H9 (cell line): ENCODE data around the gene ANKRD55. TPM values are rescaled to one million over a fixed set of nuclear protein-coding genes. Genes with fewer than 3 reads are reported as not detected.

Experiments
- DNase-seq: peaks from one replicate; pipeline ENCODE4 v3.0.0-alpha.2; 2017
- H2AFZ ChIP-seq: one replicate; pipeline ENCODE4 v1.6.1; 2013; ENCODE audit warnings: mild to moderate bottlenecking, low read length, control low read depth, moderate library complexity
- H2AK5ac ChIP-seq: 2 replicates; pipeline ENCODE4 v1.6.1; 2013; ENCODE audit warnings: low read length, control low read depth, mixed read lengths; ENCODE audit not compliant: insufficient read length
- H2BK120ac ChIP-seq: one replicate; pipeline ENCODE4 v1.6.1; 2013; ENCODE audit warnings: low read depth, mild to moderate bottlenecking, low read length, control low read depth, inconsistent platforms; ENCODE audit not compliant: poor library complexity, severe bottlenecking
- H2BK12ac ChIP-seq: 2 replicates; pipeline ENCODE4 v1.6.1; 2013; ENCODE audit warnings: low read length, control low read depth, mixed read lengths, low read depth; ENCODE audit not compliant: insufficient read length
- H2BK15ac ChIP-seq: 2 replicates; pipeline ENCODE4 v1.6.1; 2013; ENCODE audit warnings: low read depth, low read length, control low read depth
- H2BK20ac ChIP-seq: one replicate; pipeline ENCODE4 v1.6.1; 2013; ENCODE audit warnings: low read depth, mild to moderate bottlenecking, low read length, control low read depth, inconsistent platforms; ENCODE audit not compliant: poor library complexity, severe bottlenecking
- H2BK5ac ChIP-seq: 2 replicates; pipeline ENCODE4 v1.6.1; 2013; ENCODE audit warnings: low read length, control low read depth, mixed read lengths; ENCODE audit not compliant: insufficient read length
- H3K14ac ChIP-seq: 2 replicates; pipeline ENCODE4 v1.6.1; 2013; ENCODE audit warnings: low read length, control low read depth; ENCODE audit not compliant: insufficient read depth
- H3K18ac ChIP-seq: 2 replicates; pipeline ENCODE4 v1.6.1; 2013; ENCODE audit warnings: low read depth, mild to moderate bottlenecking, mixed read lengths, low read length, control low read depth; ENCODE audit not compliant: insufficient read length
- H3K23ac ChIP-seq: 2 replicates; pipeline ENCODE4 v1.6.1; 2013; ENCODE audit warnings: low read length, control low read depth, mixed read lengths, low read depth; ENCODE audit not compliant: insufficient read length
- H3K23me2 ChIP-seq: 2 replicates; pipeline ENCODE4 v1.6.1; 2013; ENCODE audit warnings: low read depth, mild to moderate bottlenecking, mixed read lengths, low read length, control low read depth; ENCODE audit not compliant: insufficient read length, poor library complexity, severe bottlenecking
- H3K27ac ChIP-seq: 2 replicates; pipeline ENCODE4 v1.5.1; 2013; ENCODE audit warnings: low read length, control low read depth, mixed read lengths, low read depth; ENCODE audit not compliant: insufficient read length
- H3K27me3 ChIP-seq: 2 replicates; pipeline ENCODE4 v1.6.1; 2013; ENCODE audit warnings: low read length, control low read depth, inconsistent platforms; ENCODE audit not compliant: insufficient read depth
- H3K4ac ChIP-seq: 2 replicates; pipeline ENCODE4 v1.6.1; 2013; ENCODE audit warnings: low read depth, mild to moderate bottlenecking, control low read depth, inconsistent platforms, low read length, moderate library complexity
- H3K4me1 ChIP-seq: 2 replicates; pipeline ENCODE4 v1.6.1; 2013; ENCODE audit warnings: low read length, control low read depth, inconsistent platforms; ENCODE audit not compliant: insufficient read depth
- H3K4me2 ChIP-seq: 2 replicates; pipeline ENCODE4 v1.6.1; 2013; ENCODE audit warnings: low read length, control low read depth, mixed read lengths; ENCODE audit not compliant: insufficient read length, insufficient read depth
- H3K56ac ChIP-seq: 2 replicates; pipeline ENCODE4 v1.6.1; 2013; ENCODE audit warnings: low read depth, mild to moderate bottlenecking, mixed read lengths, low read length, control low read depth; ENCODE audit not compliant: insufficient read length
- H3K79me1 ChIP-seq: 2 replicates; pipeline ENCODE4 v1.6.1; 2013; ENCODE audit warnings: low read depth, mild to moderate bottlenecking, moderate library complexity, low read length, control low read depth, inconsistent platforms; ENCODE audit not compliant: insufficient read depth, poor library complexity, severe bottlenecking
- H3K79me2 ChIP-seq: 2 replicates; pipeline ENCODE4 v1.6.1; 2013; ENCODE audit warnings: low read length, control low read depth, inconsistent platforms; ENCODE audit not compliant: insufficient read depth
- H3K9ac ChIP-seq: 2 replicates; pipeline ENCODE4 v1.6.1; 2013; ENCODE audit warnings: low read length, control low read depth, mixed read lengths; ENCODE audit not compliant: insufficient read length; ENCODE audit errors: extremely low read depth
- H3K9me3 ChIP-seq: one replicate; pipeline ENCODE4 v1.6.1; 2013; ENCODE audit warnings: low read depth, low read length, inconsistent platforms; ENCODE audit not compliant: control insufficient read depth
- H3T11ph ChIP-seq: one replicate; pipeline ENCODE4 v1.6.1; 2013; ENCODE audit warnings: mild to moderate bottlenecking, low read length, control low read depth, inconsistent platforms
- H4K20me1 ChIP-seq: one replicate; pipeline ENCODE4 v1.6.1; 2013; ENCODE audit not compliant: control insufficient read depth, insufficient read length, insufficient read depth
- H4K5ac ChIP-seq: 2 replicates; pipeline ENCODE4 v1.6.1; 2013; ENCODE audit warnings: low read depth, mild to moderate bottlenecking, mixed read lengths, low read length, control low read depth; ENCODE audit not compliant: insufficient read length
- H4K8ac ChIP-seq: replicated peaks from 2 replicates; pipeline ENCODE4 v1.6.1; 2013; ENCODE audit warnings: low read length, control low read depth, mixed read lengths, low read depth; ENCODE audit not compliant: insufficient read length
- H4K91ac ChIP-seq: 2 replicates; pipeline ENCODE4 v1.6.1; 2013; ENCODE audit warnings: low read depth, mild to moderate bottlenecking, moderate library complexity, mixed read lengths, low read length, control low read depth; ENCODE audit not compliant: insufficient read length
- H3K27ac Mint-ChIP-seq, 3 experiments: 2 replicates in 2 of 3; 3 replicates in 1 of 3; pipeline ENCODE4 v1.8.0; 2020 to 2021; ENCODE audit warnings: mixed read lengths in 3 of 3, mild to moderate bottlenecking in 1 of 3, moderate library complexity in 1 of 3
- H3K27me3 Mint-ChIP-seq: 2 replicates; pipeline ENCODE4 v1.8.0; 2021; ENCODE audit warnings: low read depth, mild to moderate bottlenecking, moderate library complexity, mixed read lengths
- H3K36me3 Mint-ChIP-seq, 3 experiments: 2 replicates in 2 of 3; 3 replicates in 1 of 3; pipeline ENCODE4 v1.8.0; 2020 to 2021; ENCODE audit warnings: low read depth in 3 of 3, mixed read lengths in 3 of 3; ENCODE audit not compliant: insufficient read depth in 1 of 3
- H3K4me1 Mint-ChIP-seq, 2 experiments: 2 replicates each; pipeline ENCODE4 v1.8.0; 2020; ENCODE audit warnings: mixed read lengths in 2 of 2
- H3K4me3 Mint-ChIP-seq, 2 experiments: 2 replicates in 1 of 2; 3 replicates in 1 of 2; pipeline ENCODE4 v1.8.0; 2020 to 2021; ENCODE audit warnings: mild to moderate bottlenecking in 2 of 2, mixed read lengths in 2 of 2, moderate library complexity in 1 of 2
- H3K9me3 Mint-ChIP-seq, 2 experiments: 2 replicates in 1 of 2; 3 replicates in 1 of 2; pipeline ENCODE4 v1.8.0; 2020; ENCODE audit warnings: mild to moderate bottlenecking in 2 of 2, mixed read lengths in 2 of 2, moderate library complexity in 1 of 2
- CTCF ChIP-seq: fragments of 200-600 bp; sonication (generic); conservative IDR thresholded peaks from 3 replicates; pipeline ENCODE4 v1.8.0; 2021; ENCODE audit warnings: antibody characterized with exemption, mild to moderate bottlenecking
- WGBS: extraction: QIAGEN DNeasy Blood & Tissue Kit; methylation state at CpG from one replicate; pipeline ENCODE4 v1.1.7; 2013; ENCODE audit warnings: missing lambda C conversion rate, low lambda C conversion rate, mixed read lengths; ENCODE audit not compliant: insufficient read length; ENCODE audit errors: extremely low coverage; 5-methylcytosine and 5-hydroxymethylcytosine counted together
- total RNA-seq: library from RNA; stranded (reverse); gene quantifications from 2 replicates; pipeline ENCODE4 v1.2.1, GENCODE V29; 2021

ANKRD55 gene
- total RNA-seq, 1 experiment from 2014 or later = not detected

DNA sequence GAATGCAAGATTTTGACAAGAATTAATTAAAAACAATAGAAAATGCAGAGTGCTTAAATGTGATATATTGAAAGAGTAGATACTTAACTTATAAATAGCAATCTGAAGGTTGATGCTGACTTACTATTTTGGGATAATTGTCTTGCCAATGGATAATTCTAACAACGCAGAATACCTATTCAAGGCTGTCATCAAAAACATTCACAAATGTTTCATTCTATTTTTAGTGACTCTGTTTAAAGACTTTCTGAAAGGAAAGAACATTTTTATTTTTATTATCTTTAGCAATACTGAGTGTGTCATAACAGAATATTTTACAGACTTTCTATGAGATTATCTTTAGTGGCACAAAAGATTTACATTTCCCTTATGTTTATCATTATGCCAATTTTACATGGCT is 38.1 kb downstream of the ANKRD55 start:
- WGBS = no CpG with 5 or more reads among the region's 1 CpG
- Histone ChIP-seq H3K79me2 (no peaks in the 10 kb centered on the region), H3K79me1 (no peaks in the 10 kb centered on the region), H3K27ac (no peak overlapping the region), H2BK5ac (no peak overlapping the region), H2BK20ac (no peak overlapping the region), H2AFZ (no peak overlapping the region), H3K18ac (no peak overlapping the region), H4K8ac (no peak overlapping the region), H2BK120ac (no peak overlapping the region), H3K56ac (no peak overlapping the region), H3T11ph (no peak overlapping the region), H3K27me3 (no peaks in the 10 kb centered on the region), H4K5ac (no peak overlapping the region), H2BK15ac (no peak overlapping the region), H3K9me3 (no peaks in the 10 kb centered on the region), H3K9ac (no peak overlapping the region), H3K4me2 (no peak overlapping the region), H2BK12ac (no peak overlapping the region), H4K91ac (no peak overlapping the region), H3K4me1 (no peaks in the 10 kb centered on the region), H3K23ac (no peak overlapping the region), H2AK5ac (no peak overlapping the region), H3K14ac (no peak overlapping the region), H4K20me1 (no peaks in the 10 kb centered on the region), H3K4ac (no peak overlapping the region), H3K23me2 (no peaks in the 10 kb centered on the region)
- no peak for TF ChIP-seq CTCF
- Mint-ChIP-seq H3K36me3 (no peaks in the 10 kb centered on the region), H3K27me3 (no peaks in the 10 kb centered on the region), H3K4me1 (peaks cover 0 to 2% of the 10 kb centered on the region in 2 experiments; a peak in 1 of 4 replicates), H3K4me3 (no peak overlapping the region), H3K9me3 (no peaks in the 10 kb centered on the region), H3K27ac (no peak overlapping the region)
- DNase-seq = no peak
